HepG2 (cell line): ENCODE results near the gene NTMT2.

Experiments used
- CHD2 ChIP-seq: IDR thresholded peaks from 2 replicates; pipeline ENCODE4 v1.6.1; 2011; ENCODE audit warnings: low read depth, low read length, improper control_type of control experiment
- NR2F2 ChIP-seq: IDR thresholded peaks from 2 replicates; pipeline ENCODE4 v1.6.1; 2012; ENCODE audit warnings: low read depth, inconsistent platforms, borderline replicate concordance
- SIN3A ChIP-seq: IDR thresholded peaks from 2 replicates; pipeline ENCODE4 v1.6.1; 2011; ENCODE audit warnings: low read depth, mild to moderate bottlenecking, control low read depth, low read length, borderline replicate concordance
- SMARCC2 ChIP-seq: fragments of 450-650 bp; IDR thresholded peaks from 2 replicates; pipeline ENCODE4 v1.6.1; 2017; ENCODE audit warnings: antibody characterized with exemption, mild to moderate bottlenecking
- SRF ChIP-seq: IDR thresholded peaks from 2 replicates; pipeline ENCODE4 v1.6.1; 2011; ENCODE audit warnings: mild to moderate bottlenecking, low read depth, low read length, moderate library complexity
- ZBTB40 ChIP-seq, 2 experiments: fragments of 450-650 bp in 1 of 2; sonication (generic) in 1 of 2; formaldehyde crosslinking in 1 of 2; IDR thresholded peaks; 2 replicates each; pipeline versions ENCODE4 v1.6.1 to v1.8.0; 2016 to 2022; ENCODE audit warnings: antibody characterized with exemption in 1 of 2, mild to moderate bottlenecking in 1 of 2, missing genetic modification reagents in 1 of 2
- ZNF749 ChIP-seq: sonication (generic); formaldehyde crosslinking; IDR thresholded peaks from 2 replicates; pipeline ENCODE4 v1.8.0; 2022; ENCODE audit warnings: mild to moderate bottlenecking, missing genetic modification reagents, moderate library complexity, borderline replicate concordance
- ZZZ3 ChIP-seq: sonication (generic); formaldehyde crosslinking; IDR thresholded peaks from 2 replicates; pipeline ENCODE4 v1.4.0; 2020; ENCODE audit warnings: missing genetic modification reagents, mild to moderate bottlenecking, borderline replicate concordance
- TF ChIP-seq, protein P1 (sequence below): sonication (generic); formaldehyde crosslinking; IDR thresholded peaks from 2 replicates; pipeline ENCODE4 v1.5.0; 2020; ENCODE audit warnings: mild to moderate bottlenecking, missing genetic modification reagents, moderate library complexity
- TF ChIP-seq, protein P2 (sequence below): sonication (generic); formaldehyde crosslinking; IDR thresholded peaks from 2 replicates; pipeline ENCODE4 v1.5.1; 2020; ENCODE audit warnings: mild to moderate bottlenecking, missing genetic modification reagents, borderline replicate concordance
- TF ChIP-seq, protein P3 (sequence below): sonication (generic); formaldehyde crosslinking; IDR thresholded peaks from 2 replicates; pipeline ENCODE4 v1.4.0; 2020; ENCODE audit warnings: missing genetic modification reagents, mild to moderate bottlenecking, borderline replicate concordance

DNA sequence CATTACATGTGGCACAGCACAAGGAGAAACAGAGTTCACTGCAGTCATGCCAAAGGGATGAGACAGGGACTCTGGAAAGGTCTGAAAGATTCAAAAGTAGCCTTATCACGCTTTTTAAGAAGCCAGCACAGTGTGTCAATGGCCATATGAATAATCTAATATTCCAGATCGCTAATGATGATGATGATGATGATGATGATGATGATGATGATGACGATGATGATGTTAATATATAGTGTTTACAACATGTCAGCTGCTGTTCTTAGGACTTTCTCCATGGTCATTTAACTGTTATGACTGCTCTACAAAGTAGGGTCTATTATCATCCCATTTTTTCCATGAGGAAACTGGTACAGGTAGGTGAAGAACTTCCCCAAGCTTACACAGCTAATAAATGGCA is 64.4 kb downstream of the NTMT2 start:
- no peak for TF ChIP-seq ZNF749 (CRISPR knock-in tag)
- no peak for TF ChIP-seq SIN3A
- no peak for TF ChIP-seq SMARCC2
- TF ChIP-seq ZZZ3 (CRISPR knock-in tag): no peak
- TF ChIP-seq ZBTB40 (IDR thresholded peaks at IDR 0.05): no peak
- TF ChIP-seq ZBTB40 (CRISPR knock-in tag; IDR thresholded peaks at IDR 0.05): no peak
- TF ChIP-seq, protein P1, sequence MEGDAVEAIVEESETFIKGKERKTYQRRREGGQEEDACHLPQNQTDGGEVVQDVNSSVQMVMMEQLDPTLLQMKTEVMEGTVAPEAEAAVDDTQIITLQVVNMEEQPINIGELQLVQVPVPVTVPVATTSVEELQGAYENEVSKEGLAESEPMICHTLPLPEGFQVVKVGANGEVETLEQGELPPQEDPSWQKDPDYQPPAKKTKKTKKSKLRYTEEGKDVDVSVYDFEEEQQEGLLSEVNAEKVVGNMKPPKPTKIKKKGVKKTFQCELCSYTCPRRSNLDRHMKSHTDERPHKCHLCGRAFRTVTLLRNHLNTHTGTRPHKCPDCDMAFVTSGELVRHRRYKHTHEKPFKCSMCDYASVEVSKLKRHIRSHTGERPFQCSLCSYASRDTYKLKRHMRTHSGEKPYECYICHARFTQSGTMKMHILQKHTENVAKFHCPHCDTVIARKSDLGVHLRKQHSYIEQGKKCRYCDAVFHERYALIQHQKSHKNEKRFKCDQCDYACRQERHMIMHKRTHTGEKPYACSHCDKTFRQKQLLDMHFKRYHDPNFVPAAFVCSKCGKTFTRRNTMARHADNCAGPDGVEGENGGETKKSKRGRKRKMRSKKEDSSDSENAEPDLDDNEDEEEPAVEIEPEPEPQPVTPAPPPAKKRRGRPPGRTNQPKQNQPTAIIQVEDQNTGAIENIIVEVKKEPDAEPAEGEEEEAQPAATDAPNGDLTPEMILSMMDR (CRISPR knock-in tag): no peak
- no peak for TF ChIP-seq CHD2
- TF ChIP-seq, protein P2, sequence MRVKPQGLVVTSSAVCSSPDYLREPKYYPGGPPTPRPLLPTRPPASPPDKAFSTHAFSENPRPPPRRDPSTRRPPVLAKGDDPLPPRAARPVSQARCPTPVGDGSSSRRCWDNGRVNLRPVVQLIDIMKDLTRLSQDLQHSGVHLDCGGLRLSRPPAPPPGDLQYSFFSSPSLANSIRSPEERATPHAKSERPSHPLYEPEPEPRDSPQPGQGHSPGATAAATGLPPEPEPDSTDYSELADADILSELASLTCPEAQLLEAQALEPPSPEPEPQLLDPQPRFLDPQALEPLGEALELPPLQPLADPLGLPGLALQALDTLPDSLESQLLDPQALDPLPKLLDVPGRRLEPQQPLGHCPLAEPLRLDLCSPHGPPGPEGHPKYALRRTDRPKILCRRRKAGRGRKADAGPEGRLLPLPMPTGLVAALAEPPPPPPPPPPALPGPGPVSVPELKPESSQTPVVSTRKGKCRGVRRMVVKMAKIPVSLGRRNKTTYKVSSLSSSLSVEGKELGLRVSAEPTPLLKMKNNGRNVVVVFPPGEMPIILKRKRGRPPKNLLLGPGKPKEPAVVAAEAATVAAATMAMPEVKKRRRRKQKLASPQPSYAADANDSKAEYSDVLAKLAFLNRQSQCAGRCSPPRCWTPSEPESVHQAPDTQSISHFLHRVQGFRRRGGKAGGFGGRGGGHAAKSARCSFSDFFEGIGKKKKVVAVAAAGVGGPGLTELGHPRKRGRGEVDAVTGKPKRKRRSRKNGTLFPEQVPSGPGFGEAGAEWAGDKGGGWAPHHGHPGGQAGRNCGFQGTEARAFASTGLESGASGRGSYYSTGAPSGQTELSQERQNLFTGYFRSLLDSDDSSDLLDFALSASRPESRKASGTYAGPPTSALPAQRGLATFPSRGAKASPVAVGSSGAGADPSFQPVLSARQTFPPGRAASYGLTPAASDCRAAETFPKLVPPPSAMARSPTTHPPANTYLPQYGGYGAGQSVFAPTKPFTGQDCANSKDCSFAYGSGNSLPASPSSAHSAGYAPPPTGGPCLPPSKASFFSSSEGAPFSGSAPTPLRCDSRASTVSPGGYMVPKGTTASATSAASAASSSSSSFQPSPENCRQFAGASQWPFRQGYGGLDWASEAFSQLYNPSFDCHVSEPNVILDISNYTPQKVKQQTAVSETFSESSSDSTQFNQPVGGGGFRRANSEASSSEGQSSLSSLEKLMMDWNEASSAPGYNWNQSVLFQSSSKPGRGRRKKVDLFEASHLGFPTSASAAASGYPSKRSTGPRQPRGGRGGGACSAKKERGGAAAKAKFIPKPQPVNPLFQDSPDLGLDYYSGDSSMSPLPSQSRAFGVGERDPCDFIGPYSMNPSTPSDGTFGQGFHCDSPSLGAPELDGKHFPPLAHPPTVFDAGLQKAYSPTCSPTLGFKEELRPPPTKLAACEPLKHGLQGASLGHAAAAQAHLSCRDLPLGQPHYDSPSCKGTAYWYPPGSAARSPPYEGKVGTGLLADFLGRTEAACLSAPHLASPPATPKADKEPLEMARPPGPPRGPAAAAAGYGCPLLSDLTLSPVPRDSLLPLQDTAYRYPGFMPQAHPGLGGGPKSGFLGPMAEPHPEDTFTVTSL (CRISPR knock-in tag): no peak
- no peak for TF ChIP-seq SRF
- TF ChIP-seq, protein P3, sequence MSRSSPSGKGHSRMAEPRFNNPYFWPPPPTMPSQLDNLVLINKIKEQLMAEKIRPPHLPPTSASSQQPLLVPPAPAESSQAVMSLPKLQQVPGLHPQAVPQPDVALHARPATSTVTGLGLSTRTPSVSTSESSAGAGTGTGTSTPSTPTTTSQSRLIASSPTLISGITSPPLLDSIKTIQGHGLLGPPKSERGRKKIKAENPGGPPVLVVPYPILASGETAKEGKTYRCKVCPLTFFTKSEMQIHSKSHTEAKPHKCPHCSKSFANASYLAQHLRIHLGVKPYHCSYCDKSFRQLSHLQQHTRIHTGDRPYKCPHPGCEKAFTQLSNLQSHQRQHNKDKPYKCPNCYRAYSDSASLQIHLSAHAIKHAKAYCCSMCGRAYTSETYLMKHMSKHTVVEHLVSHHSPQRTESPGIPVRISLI: no peak
- no peak for TF ChIP-seq NR2F2
